ENCODE measurements around the gene MLLT10. TPM values are rescaled to one million over a fixed set of nuclear protein-coding genes. Genes with fewer than 3 reads are reported as not detected.

Gene MLLT10
- total and polyA plus RNA-seq, 9 of the 15 experiments (the other 6 are each of a cell fraction or from before 2014, with no cell fraction given), result 18.8 to 81.4 (median 64.2) TPM

DNA sequence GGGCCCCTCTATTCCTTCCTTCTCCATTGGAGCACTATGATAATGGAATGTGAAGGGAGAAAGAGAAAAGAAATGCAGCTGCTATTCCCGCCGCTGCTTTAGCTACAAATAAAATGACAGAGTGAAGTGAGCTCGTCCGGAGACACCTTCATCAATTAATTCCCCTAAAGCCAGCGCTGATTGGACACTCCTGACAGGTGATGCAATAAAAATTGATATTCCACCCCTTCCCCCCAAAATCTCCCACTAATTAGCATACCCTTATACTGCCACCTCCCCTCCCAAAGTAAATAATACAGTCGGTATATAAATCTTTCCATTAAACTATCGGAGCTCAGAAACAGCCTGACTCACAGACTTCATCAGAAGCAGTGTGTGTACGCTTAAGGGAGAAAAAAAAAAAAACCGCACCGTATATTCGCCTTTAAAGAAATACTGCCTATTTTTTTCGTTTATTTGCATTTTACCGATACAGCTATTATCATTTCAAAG, 15.8 kb upstream of the MLLT10 start (continued):
- TF ChIP-seq COPS2 (conservative IDR thresholded peaks at IDR 0.05) (no peak), SRSF1 (IDR thresholded peaks at IDR 0.05; ENCODE audit: low read depth, low read length) (no peak)

- FAIRE-seq (no peak), DNase-seq (ENCODE audit: extremely low read depth in 1 of 4, low spot score in 3 of 4) (no peak), ATAC-seq (no peak)
- no peaks in the 10 kb centered on the region for H4K20me1 ChIP-seq (replicated peaks; ENCODE audit: control insufficient read depth, insufficient read depth, low read length)
- 62% methylated on average over 15 of the region's 16 CpGs for WGBS (ENCODE audit: insufficient coverage, low coverage, missing lambda C conversion rate)
- H3K9me3 ChIP-seq (replicated peaks; ENCODE audit: control insufficient read depth, insufficient read depth, low read depth, low read length), result no peaks in the 10 kb centered on the region
- intact Hi-C loops (cut with micrococcal nuclease), result no loop called here
- in situ Hi-C loops (cut with MboI), result no loop called here
- no peaks in the 10 kb centered on the region; the same call in 2 of the 3 replicates for H3K79me2 ChIP-seq (ENCODE audit: control insufficient read depth, insufficient read depth, low read length)
- H3K9ac ChIP-seq (ENCODE audit: insufficient read depth in 1 of 2, low read depth in 2 of 2, low read length in 2 of 2), result no peak overlapping the region; a peak in 1 of 4 replicates
- CTCF ChIA-PET (ENCODE audit: low intra/inter-chr PET ratio), result no interaction called here
- H3K27me3 ChIP-seq (ENCODE audit: control insufficient read depth in 2 of 2, insufficient read depth in 2 of 2, low read length in 2 of 2), result no peaks in the 10 kb centered on the region
- POLR2A ChIA-PET, result interaction anchor here (0.6 kb wide), 1 partner anchor 18 kb away, joined by 4 read pairs; no protein-coding TSS in a partner anchor
- H3K36me3 ChIP-seq (ENCODE audit: control insufficient read depth, insufficient read depth, low read length), result no peaks in the 10 kb centered on the region
- H2AFZ ChIP-seq (ENCODE audit: low read depth, low read length), result no peak overlapping the region
- H3K27ac ChIP-seq (ENCODE audit: extremely low read depth, low read depth, low read length), result no peak overlapping the region
- peaks cover 17 to 31% of the 10 kb centered on the region in 2 experiments; a peak in 4 of 5 replicates for H3K4me1 ChIP-seq (replicated peaks in 1 of 2; ENCODE audit: control insufficient read depth in 2 of 2, insufficient read depth in 2 of 2, low read length in 2 of 2)
- H3K9me1 ChIP-seq (ENCODE audit: control insufficient read depth, insufficient read depth, low read length), result no peaks in the 10 kb centered on the region
- TF ChIP-seq PPARD (CRISPR knock-in tag; IDR thresholded peaks at IDR 0.05) (no peak), MIER1 (IDR thresholded peaks at IDR 0.05; ENCODE audit: low read depth) (no peak), BRD4 (IDR thresholded peaks at IDR 0.05) (no peak), RFX1 (IDR thresholded peaks at IDR 0.05) (no peak), JUN (IDR thresholded peaks at IDR 0.05; ENCODE audit: borderline replicate concordance, low read depth, low read length) (no peak), JUN (CRISPR knock-in tag; IDR thresholded peaks at IDR 0.05; ENCODE audit: borderline replicate concordance) (no peak)
- H3K4me3 ChIP-seq, result no peak overlapping the region
- no peak overlapping the region for H3K4me2 ChIP-seq (ENCODE audit: insufficient read depth, low read length)
- BruUV-seq (replicated peaks), result no TSS peak
These were observed 15.2 kb upstream of the MLLT10 start for GRCh38 chr10:21518641-21519396.
